Loucy (cell line): Measurements from ENCODE around the gene SUZ12.

Experiments
- H2AFZ ChIP-seq: fragments of 200-600 bp; sonication (generic); 2 replicates; pipeline ENCODE4 v1.6.0; 2016; ENCODE audit warnings: antibody characterized with exemption, mild to moderate bottlenecking, low read length, moderate library complexity
- H3F3A ChIP-seq: fragments of 200-600 bp; 2 replicates; pipeline ENCODE4 v1.6.0; 2016; ENCODE audit warnings: antibody characterized with exemption, low read depth, mild to moderate bottlenecking
- H3K27me3 ChIP-seq: fragments of 200-600 bp; sonication (generic); 2 replicates; pipeline ENCODE4 v1.6.1; 2014; ENCODE audit warnings: low read length, mild to moderate bottlenecking; ENCODE audit not compliant: insufficient read depth, poor library complexity, severe bottlenecking
- H3K36me3 ChIP-seq: fragments of 200-600 bp; sonication (generic); 2 replicates; pipeline ENCODE4 v1.6.1; 2016; ENCODE audit warnings: low read length; ENCODE audit not compliant: insufficient read depth
- H3K4me1 ChIP-seq: fragments of 200-600 bp; sonication (generic); 2 replicates; pipeline ENCODE4 v1.5.1; 2014; ENCODE audit warnings: low read length, mild to moderate bottlenecking; ENCODE audit not compliant: insufficient read depth, poor library complexity, severe bottlenecking
- H3K4me2 ChIP-seq: fragments of 200-600 bp; sonication (generic); 2 replicates; pipeline ENCODE4 v1.6.0; 2014; ENCODE audit warnings: antibody characterized with exemption, low read length, low read depth, mild to moderate bottlenecking; ENCODE audit not compliant: poor library complexity, severe bottlenecking
- H3K4me3 ChIP-seq: fragments of 200-600 bp; sonication (generic); 2 replicates; pipeline ENCODE4 v1.5.1; 2014; ENCODE audit warnings: low read length, mild to moderate bottlenecking, mixed read lengths; ENCODE audit not compliant: poor library complexity, severe bottlenecking
- H3K79me2 ChIP-seq: fragments of 200-600 bp; sonication (generic); 2 replicates; pipeline ENCODE4 v1.6.1; 2014; ENCODE audit warnings: low read length; ENCODE audit not compliant: insufficient read depth
- H3K9ac ChIP-seq: fragments of 200-600 bp; sonication (generic); 2 replicates; pipeline ENCODE4 v1.6.0; 2014; ENCODE audit warnings: mild to moderate bottlenecking, low read depth, low read length, moderate library complexity; ENCODE audit not compliant: poor library complexity, severe bottlenecking
- H3K9me2 ChIP-seq: fragments of 200-600 bp; sonication (generic); replicated peaks from 2 replicates; pipeline ENCODE4 v1.6.1; 2016; ENCODE audit warnings: low read depth, low read length, mixed read lengths
- H3K9me3 ChIP-seq: fragments of 200-600 bp; sonication (generic); 2 replicates; pipeline ENCODE4 v1.6.1; 2014; ENCODE audit warnings: mild to moderate bottlenecking, antibody characterized with exemption, low read length, low read depth; ENCODE audit not compliant: insufficient read depth
- H4K20me1 ChIP-seq: fragments of 200-600 bp; sonication (generic); 2 replicates; pipeline ENCODE4 v1.6.0; 2014; ENCODE audit warnings: antibody characterized with exemption, low read length, mild to moderate bottlenecking; ENCODE audit not compliant: insufficient read depth, poor library complexity, severe bottlenecking
- CTCF ChIP-seq: fragments of 200-600 bp; sonication (generic); conservative IDR thresholded peaks from 2 replicates; pipeline ENCODE4 v1.5.1; 2014; ENCODE audit warnings: mild to moderate bottlenecking, antibody characterized with exemption, low read length
- EZH2phosphoT487 ChIP-seq: fragments of 200-600 bp; IDR thresholded peaks from 2 replicates; pipeline ENCODE4 v1.6.1; 2018; ENCODE audit warnings: antibody characterized with exemption, mild to moderate bottlenecking, moderate library complexity, borderline replicate concordance

The SUZ12 gene

GRCh38 chr17:32016231-32016630 lies 79.4 kb downstream of the SUZ12 start:
- Histone ChIP-seq H3K27me3 (no peaks in the 10 kb centered on the region), H3K9me2 (no peaks in the 10 kb centered on the region), H3K9ac (peak overlapping the region; percentile 38), H3K36me3 (peaks cover 32% of the 10 kb centered on the region; the same call in 1 of the 2 replicates), H3K9me3 (no peaks in the 10 kb centered on the region), H3K79me2 (peaks cover 86% of the 10 kb centered on the region), H3K4me3 (peak overlapping the region; percentile 57), H2AFZ (no peak overlapping the region), H3K4me1 (peaks cover 53% of the 10 kb centered on the region), H3F3A (0 out of 2 replicates have a peak, but pooled peaks cover 4% of the 10 kb centered on the region), H4K20me1 (peaks cover 57% of the 10 kb centered on the region), H3K4me2 (peak overlapping the region; percentile 73)
- TF ChIP-seq EZH2phosphoT487 (no peak), CTCF (no peak)

- H2AFZ ChIP-seq, result no peak overlapping the region
- H3F3A ChIP-seq, result 0 out of 2 replicates have a peak, but pooled peaks cover 4% of the 10 kb centered on the region
- no peaks in the 10 kb centered on the region for H3K9me2 ChIP-seq
- H3K9me3 ChIP-seq, result no peaks in the 10 kb centered on the region
- no peak overlapping the region for H3K9ac ChIP-seq
- no peaks in the 10 kb centered on the region for H3K27me3 ChIP-seq
- no peak overlapping the region for H3K4me3 ChIP-seq
- H3K36me3 ChIP-seq, result peaks cover 43% of the 10 kb centered on the region; the same call in 1 of the 2 replicates
- H3K4me1 ChIP-seq, result peaks cover 31% of the 10 kb centered on the region
- TF ChIP-seq CTCF (no peak), EZH2phosphoT487 (no peak)
- no peak overlapping the region for H3K4me2 ChIP-seq
- peaks cover 33% of the 10 kb centered on the region for H4K20me1 ChIP-seq
- peaks cover 56% of the 10 kb centered on the region for H3K79me2 ChIP-seq
These were observed 82.4 kb downstream of the SUZ12 start for GRCh38 chr17:32019228-32019627.

- peaks cover 18% of the 10 kb centered on the region for H4K20me1 ChIP-seq
- no peak overlapping the region for H3K4me2 ChIP-seq
- peaks cover 39% of the 10 kb centered on the region for H3K79me2 ChIP-seq
- H3K9me3 ChIP-seq, result no peaks in the 10 kb centered on the region
- no peak for TF ChIP-seq CTCF
- no peak for TF ChIP-seq EZH2phosphoT487
- peaks cover 16% of the 10 kb centered on the region for H3K4me1 ChIP-seq
- H3K27me3 ChIP-seq, result no peaks in the 10 kb centered on the region
- no peak overlapping the region for H3K4me3 ChIP-seq
- H3K9ac ChIP-seq, result no peak overlapping the region
- no peak overlapping the region for H2AFZ ChIP-seq
- H3K36me3 ChIP-seq, result peaks cover 43% of the 10 kb centered on the region; the same call in 1 of the 2 replicates
- H3F3A ChIP-seq, result no peaks in the 10 kb centered on the region
- H3K9me2 ChIP-seq, result no peaks in the 10 kb centered on the region
These were observed 84.3 kb downstream of the SUZ12 start for GRCh38 chr17:32020943-32021614.
